Stimulated activated CD8-positive, alpha-beta memory T cell treated with anti-CD3 and anti-CD28 coated beads, Interleukin-12 subunit alpha, Interleukin-12 subunit beta, amount 100 ng/mL, for 24 hours (primary cell): ENCODE data around the gene SLC9A9.
"Not testable (repeated sequence)": the region's sequence is repeated elsewhere in the genome, so short reads cannot be mapped to it uniquely, and the experiment has no call there.

Experiments
- DNase-seq: peaks from one replicate; pipeline ENCODE4 v3.0.0-alpha.2; 2020; ENCODE audit errors: extremely low read depth

SLC9A9 gene

DNA sequence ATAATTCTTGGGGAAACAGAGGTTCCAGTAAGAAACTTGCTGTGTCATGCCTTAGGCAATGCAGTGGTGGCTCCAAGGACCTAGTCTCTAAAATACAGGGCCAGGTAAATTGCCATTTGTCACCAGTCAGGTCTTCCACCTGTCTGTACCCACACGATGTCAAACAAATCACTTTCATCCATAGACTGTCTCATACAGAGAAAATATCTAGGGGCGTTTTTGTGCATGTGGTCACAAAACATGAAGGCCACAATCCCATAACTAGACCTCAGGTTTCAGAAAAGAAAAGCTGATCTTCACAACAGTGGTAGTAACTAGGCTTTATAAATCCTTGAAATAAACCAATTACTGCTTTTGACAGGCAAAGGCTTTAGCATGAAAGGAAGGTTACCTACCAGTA, 92.3 kb downstream of the SLC9A9 start:
- DNase-seq = no peak

DNA sequence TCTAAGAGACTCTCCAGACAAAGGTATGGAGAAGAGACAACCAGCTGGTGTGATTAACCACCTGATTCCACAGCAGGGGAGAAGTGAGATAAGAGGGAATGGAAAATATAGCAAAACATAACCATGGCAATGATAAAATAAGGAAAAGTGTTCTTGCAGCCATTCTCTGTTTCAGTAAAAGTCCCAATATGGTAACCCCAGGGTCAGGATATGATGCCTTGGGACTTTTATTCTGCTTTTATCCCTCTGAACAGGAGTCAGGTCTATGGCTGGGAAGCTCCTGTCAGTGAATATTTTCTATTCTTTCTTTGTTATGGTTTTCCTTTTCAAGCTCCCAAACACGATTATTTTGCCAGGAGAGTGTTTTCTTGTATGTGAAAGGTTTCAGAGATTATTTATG, 94.2 kb downstream of the SLC9A9 start:
- no peak for DNase-seq

DNA sequence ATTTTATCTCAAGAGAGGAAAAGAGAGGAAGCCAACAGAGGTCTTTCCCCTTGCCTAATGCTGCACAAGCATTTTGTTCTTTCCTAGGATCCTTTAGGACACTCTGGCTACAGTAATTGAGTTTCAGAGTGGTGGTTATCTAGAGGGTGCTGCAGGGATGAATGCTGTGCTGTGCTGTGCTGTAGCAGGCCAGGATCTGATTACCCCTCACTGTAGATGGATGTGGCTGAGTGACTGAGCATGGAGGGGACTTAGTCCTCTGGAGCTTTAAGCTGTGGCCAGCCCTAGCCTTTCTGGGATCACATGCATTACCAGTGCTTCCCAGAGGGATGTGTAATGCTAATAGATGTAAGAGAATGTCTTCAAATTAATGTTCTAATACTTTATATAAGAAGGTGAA, 94.8 kb downstream of the SLC9A9 start:
- no peak for DNase-seq

DNA sequence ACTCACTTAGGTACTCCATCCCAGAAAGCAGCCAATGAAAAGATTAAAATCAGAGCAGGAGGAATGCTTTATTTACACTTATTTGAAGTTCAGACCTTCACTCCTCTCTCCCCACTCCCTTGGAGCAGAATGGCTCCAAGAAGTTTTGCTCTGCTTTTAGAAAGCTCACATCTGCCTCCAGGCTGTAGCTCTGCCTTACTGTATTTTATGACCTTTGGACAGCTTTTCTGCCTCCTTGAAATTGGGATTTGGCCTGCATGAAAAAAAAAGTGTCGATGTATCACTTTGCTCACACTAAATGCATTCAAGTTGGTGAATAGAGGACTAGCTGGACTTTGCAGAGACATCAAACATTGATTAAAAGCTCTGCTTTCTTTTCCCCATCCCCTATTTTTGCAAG, 95.3 kb downstream of the SLC9A9 start:
- DNase-seq = no peak

DNA sequence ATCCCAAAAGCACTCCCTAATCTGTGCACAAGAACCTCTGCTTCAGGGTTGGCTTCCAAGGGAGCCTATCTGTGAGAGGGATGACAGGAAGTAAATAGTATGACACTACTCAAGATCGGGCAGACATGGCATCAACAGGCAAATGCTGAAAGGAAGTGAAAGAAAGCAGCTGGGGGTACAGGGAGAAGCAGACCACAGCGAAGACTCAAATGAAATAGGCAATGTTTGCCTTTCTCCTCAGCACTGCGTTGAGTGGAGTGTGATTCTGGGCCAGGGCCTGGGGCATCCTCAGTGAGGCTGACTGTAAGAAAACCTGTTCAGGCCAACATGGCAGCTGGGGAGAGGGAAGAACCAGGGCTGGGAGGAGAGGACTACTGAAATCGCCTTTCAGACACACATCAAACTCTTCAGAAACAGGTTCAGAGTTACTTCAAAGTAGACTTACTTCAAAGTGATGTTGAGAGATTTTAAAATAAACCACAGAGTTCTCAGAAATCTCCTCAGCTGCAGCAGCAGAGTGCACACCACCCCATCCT, 96.6 kb downstream of the SLC9A9 start:
- no peak for DNase-seq

DNA sequence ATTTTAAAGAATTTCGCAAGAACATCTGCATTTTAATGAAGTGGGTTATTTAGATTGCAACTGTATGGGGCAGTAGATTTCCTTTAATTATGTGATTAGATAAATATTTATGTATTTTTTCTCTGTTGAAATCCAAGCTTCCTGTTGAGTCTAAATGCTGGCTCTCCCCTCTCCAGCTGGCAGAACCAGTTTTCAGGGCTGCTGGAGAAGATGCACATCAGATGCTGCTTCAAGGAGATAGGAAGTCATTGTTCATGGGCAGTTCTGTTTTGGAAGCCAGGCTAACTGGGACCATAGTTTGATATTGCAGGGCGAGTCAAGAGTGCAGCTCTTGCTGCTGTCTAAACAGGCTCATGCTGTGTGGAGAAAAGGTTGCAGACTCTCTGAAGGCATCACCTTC, 97.4 kb downstream of the SLC9A9 start:
- no peak for DNase-seq

DNA sequence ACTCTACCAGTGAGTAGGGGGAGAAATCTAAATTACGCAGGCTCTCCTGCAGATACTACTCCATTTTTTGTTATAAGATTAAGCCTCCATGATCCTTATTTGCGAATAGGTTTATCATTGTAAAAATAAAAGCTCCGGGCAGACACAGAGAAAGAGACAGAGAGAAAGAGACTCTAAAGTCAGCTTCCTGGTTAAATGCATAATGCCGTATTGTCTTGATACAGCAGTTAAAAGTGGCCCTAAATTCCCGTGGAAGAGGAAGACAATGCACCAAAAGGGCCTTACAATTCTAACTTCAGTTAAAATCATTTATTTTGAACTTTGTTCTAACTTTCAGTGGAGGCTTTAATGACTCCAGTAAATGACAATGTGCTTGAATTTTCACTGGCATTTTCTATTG, 98.3 kb downstream of the SLC9A9 start:
- DNase-seq = no peak

DNA sequence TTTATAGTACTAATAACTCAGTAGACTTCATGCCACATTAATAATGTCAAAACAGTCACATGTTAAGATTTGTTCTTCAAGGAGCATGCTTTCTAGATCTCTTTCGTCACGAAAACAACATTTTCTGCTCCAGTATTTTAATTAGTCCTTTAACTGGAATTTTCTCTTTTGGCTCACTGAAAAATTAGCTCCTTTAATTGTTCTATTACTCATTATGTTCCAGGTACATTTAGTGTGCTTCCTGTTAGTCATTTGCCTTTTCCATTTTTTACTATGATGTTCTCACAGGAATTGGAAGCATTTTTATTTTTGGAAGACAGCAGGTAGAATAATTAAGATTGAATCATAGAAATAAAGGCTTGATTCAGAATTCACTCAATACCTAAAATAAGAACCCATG, 111.2 kb downstream of the SLC9A9 start:
- DNase-seq = no peak

DNA sequence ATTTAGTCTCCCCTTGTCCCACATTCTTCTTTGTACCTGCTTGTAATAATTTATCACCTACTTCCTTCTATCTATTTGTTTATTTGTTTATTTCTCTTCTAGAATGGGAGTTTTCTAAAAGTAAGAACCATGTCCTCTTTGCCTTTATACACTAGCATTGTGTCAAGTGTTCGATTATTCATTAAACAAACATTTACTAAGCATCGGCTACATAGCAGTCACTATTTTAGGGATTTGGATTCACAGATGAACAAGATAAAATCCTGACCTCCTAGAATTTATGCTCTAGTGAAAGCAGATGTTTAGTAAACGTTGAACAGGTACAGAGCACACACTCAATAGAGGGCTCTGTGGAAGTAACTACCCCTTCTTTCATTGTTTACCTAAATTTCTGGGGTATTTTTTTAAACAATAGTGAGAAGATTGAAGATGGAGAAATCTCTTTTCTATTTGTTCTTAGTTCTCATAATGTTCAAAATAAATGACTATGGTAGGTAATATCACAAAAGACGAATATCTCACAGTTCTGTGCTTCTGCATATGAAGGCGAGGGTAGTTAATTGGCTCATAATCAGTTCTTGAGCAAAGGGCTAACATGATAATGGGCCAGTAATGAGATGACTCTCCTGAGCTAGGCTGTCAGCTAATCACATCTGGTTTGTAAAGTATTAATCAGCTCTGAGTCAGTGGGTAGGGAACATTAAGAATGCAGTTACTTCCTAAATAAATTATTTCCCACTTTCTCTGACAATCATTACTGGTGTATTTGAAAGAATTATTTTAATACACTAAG, 111.9 kb downstream of the SLC9A9 start:
- DNase-seq = no peak

DNA sequence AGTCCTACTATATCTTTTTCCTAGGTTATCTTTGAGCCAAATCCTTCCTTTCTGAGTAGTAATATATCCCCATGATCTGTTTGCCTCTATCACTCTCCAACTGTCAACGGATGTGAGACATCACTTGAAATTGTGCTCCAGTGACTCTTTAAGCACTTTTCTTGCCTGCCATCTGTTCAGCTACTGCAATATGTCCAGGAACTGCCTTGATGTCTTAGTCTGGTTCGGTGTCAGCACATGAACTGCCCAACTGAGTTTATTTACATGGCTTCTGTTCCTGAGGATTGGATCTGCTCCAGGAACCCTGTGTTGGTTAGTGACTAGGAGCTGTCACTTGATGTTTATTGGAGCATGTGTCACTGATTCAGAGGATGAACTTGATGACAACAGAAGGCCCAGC, 116.5 kb downstream of the SLC9A9 start:
- no peak for DNase-seq

DNA sequence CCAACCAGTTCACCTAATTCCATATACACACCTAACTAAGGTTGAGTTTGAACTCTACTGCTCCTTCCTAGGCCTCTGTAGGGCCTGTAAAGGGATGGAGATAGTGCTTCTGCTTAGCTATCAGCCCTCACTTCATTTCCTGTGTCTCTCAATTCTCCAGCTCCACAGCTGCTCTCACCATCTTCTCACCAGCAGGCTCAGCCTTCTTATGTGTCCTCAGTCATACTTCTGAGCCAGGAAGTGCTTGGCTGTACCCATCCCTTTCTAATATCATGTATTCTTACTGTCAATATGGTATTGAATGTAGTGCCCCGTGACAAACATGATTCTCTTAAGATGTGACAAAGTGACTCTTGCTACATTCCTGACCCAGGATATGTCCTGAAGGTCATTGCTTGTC, 116.9 kb downstream of the SLC9A9 start:
- DNase-seq = no peak

DNA sequence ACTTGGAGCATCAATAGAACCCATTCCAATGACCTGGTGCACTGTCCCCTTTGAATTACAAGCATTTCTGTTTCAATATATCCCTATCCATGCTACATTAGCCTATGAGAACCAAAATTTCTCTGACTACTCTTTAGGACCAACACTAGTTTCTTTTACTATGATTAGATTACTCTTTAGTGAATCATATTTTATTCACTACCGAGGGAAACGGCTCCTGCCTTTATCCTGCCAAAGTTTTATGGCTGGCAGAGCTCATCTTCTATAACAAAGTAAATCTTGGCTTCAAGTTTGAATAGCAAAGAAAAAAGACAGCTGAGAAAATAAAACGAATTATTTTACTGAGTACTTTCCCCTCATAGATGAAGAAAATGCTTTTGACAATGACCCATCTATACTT, 120.9 kb downstream of the SLC9A9 start:
- DNase-seq = no peak

DNA sequence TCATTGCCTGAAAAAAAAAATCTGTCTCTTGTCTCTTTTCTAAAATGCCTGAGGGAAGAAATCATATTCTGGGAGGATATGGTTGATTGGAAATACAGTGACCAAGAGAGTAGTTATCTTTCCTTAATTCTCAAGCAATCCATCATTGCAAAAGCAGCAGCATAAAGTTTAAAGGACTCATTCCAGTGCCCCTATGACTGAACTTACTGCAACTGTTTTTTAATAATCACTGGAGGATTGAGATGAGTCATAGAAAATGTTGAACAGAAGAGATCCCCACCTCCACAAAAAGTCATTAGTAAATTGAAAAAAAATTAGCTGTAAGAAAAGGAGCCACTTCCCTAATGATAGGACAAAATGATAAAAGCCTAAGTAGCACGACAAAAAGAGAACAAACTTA, 121.5 kb downstream of the SLC9A9 start:
- DNase-seq = no peak

DNA sequence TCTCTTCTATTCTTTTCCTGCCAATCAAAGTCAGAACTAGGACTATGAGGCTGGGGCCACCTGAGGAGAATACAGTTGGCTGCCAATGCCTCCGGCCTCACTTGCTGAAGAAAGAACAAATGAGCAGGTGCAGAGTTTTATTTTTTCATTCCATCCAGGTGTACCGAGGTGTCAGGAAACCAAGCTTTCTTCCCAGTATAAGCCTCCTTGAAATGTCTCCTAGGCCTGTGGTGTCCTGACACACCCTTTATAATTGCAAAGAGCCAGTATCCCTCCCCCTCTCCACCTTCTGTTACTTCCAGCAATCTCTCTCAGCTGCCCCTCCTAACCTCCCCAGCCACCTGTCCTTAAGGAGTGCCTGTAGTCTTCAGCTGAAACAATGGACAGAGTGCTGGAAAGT, 127.9 kb downstream of the SLC9A9 start:
- no peak for DNase-seq

DNA sequence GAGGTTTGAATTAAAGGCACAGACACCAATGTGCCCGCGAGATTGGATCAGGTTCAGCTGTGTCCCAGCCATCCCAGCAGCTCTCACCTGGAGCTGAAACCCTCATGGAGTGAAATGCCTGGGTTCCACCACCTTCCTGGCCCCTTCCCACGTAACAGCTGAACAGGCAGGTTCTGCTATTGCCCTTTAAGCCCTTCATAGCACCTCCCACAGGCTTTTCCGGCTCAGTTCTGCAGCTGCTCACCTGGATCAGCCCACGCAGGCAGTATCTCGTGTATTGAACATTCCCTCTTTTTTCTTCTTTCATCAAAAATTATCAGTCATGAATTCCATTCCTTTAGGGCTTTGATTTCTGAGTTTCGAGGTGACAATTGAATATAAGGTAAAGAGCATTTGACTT, 129.8 kb downstream of the SLC9A9 start:
- no peak for DNase-seq

DNA sequence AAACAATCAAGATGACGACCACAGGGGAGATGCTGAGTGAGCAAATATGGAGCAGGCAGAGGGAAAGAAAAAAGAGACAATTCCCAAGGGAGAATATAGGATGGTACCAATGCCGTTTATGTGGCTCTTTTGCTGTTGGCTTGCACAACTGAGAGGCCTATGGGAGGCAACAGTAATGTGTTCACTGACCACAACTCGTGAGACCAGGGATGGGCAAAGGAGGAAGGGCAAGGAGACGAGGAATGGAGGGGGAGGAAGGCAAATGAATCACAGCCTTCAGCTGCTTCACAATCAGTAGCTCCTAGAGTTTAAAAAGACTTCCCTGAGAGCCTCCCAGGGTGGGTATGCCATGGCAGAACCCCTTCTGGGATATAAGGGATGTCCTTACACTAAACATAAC, 131.5 kb downstream of the SLC9A9 start:
- no peak for DNase-seq

DNA sequence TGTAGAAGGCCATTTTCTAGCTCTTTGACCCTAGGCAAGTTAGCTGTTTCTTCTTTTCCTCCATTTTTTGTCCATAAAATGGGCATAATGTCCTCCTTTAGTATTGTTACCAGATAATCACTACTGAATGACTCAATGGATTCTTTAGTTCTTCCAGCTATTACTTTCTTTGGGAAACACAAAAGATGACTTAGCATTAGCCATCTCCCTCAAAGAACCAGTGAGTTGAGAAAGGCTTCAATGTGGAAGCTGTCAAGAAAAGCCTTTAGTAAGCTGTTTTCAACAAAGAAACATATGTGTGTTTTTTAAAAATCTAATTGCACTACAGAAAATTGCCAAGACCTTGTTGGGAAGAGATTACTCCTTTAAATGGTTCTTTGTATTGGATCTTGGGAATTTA, 135.7 kb downstream of the SLC9A9 start:
- DNase-seq = no peak

DNA sequence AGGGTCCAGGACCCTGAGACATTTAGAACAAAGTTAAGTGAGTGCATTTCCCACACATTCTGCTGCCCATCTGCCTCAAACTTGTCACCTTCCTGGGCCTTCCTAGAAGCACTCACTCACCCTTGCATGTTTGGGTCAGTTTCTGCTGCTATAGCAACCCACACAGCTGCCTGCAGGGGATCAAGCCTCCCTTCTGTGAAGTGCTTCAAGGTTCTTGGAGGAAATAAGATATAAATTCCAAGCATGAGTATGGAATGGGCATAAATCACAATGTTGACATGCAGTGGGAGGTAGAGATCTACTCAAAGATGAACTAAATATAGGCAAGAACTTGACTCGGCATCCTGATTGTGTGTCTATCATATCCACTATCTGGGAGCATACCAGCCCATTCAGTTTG, 140.4 kb downstream of the SLC9A9 start:
- DNase-seq = no peak

DNA sequence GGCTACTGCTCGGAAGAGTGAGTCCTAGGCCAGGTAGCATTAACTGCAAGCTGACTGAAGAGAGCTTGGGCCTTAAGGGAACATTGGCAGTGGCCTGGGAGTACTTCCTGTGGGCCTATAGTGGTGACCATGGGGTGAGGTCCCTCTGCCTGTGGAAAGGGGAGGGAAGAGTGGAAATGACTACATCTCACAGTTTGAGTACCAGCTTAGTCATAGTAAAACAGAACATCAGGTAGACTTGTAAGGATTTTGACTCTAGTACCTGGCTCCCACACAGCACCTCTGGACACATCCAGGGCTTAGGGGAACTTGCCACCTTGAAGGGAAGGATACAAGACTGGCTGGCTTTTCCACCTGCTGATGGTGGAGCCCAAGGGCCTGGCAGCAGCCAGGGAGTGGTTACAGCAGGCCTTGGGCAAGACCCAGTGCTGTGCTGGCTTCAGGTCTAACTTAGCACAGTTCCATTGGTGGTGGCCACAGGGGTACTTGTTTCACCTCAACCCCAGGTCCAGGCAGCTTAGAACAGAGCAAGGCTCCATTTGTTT, 147.8 kb downstream of the SLC9A9 start:
- no peak for DNase-seq

DNA sequence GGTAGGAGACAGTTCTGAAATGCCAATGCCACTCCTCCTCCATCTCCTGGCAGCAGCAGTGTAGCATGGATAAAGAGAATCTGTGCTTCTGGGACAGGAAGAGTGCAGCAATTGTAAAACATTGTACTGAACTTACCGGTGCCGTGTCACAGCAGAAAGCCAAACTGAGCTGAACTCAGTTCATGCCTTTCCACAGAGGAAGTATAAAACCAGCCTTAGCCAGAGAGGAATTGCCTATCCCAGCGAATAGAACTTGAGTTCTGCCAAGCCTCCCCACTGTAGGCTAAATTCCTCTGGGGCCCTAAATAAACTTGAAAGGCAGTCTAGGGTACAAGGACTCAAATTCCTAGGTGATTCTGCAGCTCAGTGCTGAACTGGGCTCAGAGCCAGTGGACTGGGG, 148.8 kb downstream of the SLC9A9 start:
- DNase-seq = no peak

DNA sequence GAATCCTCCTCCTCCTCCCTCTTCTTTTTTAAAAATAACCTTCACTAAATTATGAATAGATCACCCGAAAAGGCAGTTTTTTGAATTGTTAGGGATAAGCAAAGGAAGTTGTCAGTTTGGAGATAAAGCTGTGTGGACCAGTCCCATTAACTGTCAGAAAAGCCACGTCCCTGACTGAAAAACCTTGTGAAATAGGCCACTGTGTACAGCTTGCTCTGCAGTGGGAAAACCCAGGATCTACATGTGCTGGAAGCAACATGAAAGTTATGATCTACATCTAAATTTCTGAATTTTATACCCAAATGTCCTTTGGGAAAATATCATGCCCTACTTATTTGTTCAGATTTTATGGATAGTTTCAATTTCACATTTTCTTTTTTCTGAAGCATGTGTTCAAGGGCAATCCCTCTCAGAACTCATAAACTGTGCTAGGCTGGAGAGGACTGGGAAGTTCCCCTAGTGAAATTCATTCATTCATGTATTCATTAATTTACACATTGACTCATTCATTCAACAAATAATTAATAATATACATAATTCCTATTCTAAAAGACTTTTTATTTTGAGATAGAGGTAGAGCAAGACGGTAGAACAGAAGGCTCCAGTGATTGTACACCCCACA, 149.5 kb downstream of the SLC9A9 start:
- no peak for DNase-seq

DNA sequence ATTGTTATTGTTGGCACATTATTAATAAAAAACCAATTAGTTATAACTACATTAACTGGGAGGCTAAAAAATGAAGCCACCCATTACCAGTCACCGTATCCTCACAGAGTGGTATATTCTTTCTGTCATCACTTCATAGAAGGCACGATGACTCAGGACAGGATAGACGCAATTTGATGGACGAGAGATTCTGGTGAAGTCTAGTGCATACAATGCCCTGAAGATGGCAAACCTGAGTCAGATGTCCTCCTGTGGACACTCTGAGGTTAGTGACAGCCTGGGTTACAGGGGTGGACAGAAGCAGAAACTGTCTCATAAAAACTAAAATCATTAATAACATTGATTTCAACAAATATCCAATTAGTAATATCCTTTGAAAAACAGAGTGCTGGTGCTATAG, 150.3 kb downstream of the SLC9A9 start:
- no peak for DNase-seq

DNA sequence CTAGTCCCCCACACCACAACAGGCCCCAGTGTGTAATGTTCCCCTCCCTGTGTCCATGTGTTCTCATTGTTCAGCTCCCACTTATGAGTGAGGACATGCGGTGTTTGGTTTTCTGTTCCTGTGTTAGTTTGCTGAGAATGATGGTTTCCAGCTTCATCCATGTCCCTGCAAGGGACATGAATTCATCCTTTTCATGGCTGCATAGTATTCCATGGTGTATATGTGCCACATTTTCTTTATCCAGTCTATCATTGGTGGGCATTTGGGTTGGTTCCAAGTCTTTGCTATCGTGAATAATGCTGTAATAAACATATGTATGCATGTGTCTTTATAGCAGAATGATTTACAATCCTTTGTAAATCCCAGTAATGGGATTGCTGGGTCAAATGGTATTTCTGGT, 152.9 kb downstream of the SLC9A9 start:
- DNase-seq = not testable (repeated sequence)
